ENCODE measurements around the gene CHTOP.

- TF ChIP-seq CTCF (IDR thresholded peaks at IDR 0.05; ENCODE audit: low read depth, low read length): no peak
- no peak for TF ChIP-seq EZH2phosphoT487 (IDR thresholded peaks at IDR 0.05; ENCODE audit: low read depth)
Measured at GRCh38 chr1:153633754-153634665, at the start of gene CHTOP.
